ENCODE measurements around the gene ZMYM4. TPM values are rescaled to one million over a fixed set of nuclear protein-coding genes. Genes with fewer than 3 reads are reported as not detected.
A peak's percentile ranks its signal among the peaks of the same experiment; 100 is the strongest.

ZMYM4 gene
- total and polyA plus RNA-seq, 12 donors: 6.7 to 37.7 (median 34.1) TPM

- DNase-seq (no peak), ATAC-seq (no peak)
- H3K36me3 ChIP-seq: peaks cover 0 to 53% (median 0%) of the 10 kb centered on the region in 9 donors
- intact Hi-C loops (cut with DNase I): no loop called here
- H3K4me1 ChIP-seq: peaks cover 0 to 26% (median 8%) of the 10 kb centered on the region in 9 donors
- H3K27ac ChIP-seq: no peak overlapping the region
- TF ChIP-seq, protein P1, sequence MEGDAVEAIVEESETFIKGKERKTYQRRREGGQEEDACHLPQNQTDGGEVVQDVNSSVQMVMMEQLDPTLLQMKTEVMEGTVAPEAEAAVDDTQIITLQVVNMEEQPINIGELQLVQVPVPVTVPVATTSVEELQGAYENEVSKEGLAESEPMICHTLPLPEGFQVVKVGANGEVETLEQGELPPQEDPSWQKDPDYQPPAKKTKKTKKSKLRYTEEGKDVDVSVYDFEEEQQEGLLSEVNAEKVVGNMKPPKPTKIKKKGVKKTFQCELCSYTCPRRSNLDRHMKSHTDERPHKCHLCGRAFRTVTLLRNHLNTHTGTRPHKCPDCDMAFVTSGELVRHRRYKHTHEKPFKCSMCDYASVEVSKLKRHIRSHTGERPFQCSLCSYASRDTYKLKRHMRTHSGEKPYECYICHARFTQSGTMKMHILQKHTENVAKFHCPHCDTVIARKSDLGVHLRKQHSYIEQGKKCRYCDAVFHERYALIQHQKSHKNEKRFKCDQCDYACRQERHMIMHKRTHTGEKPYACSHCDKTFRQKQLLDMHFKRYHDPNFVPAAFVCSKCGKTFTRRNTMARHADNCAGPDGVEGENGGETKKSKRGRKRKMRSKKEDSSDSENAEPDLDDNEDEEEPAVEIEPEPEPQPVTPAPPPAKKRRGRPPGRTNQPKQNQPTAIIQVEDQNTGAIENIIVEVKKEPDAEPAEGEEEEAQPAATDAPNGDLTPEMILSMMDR (IDR thresholded peaks at IDR 0.05): no peak
- 82 to 84% methylated on average over 3 of the region's 3 CpGs for WGBS, 2 donors
- H3K9me3 ChIP-seq: no peaks in the 10 kb centered on the region
- no peak overlapping the region for H3K4me3 ChIP-seq
- no peaks in the 10 kb centered on the region for H3K27me3 ChIP-seq
Observed at GRCh38 chr1:35361638-35362037, 93.1 kb downstream of the ZMYM4 start.

GRCh38 chr1:35364741-35365140 is 96.2 kb downstream of the ZMYM4 start:
- no peak overlapping the region for H3K4me3 ChIP-seq
- ATAC-seq (no peak), DNase-seq (no peak)
- peaks cover 0 to 45% (median 0%) of the 10 kb centered on the region in 9 donors for H3K36me3 ChIP-seq
- no peaks in the 10 kb centered on the region for H3K27me3 ChIP-seq
- peaks cover 0 to 25% (median 2%) of the 10 kb centered on the region in 9 donors for H3K4me1 ChIP-seq
- TF ChIP-seq, protein P1 (IDR thresholded peaks at IDR 0.05): no peak
- H3K27ac ChIP-seq: no peak overlapping the region
- intact Hi-C loops (cut with DNase I): no loop called here
- 89 to 92% methylated on average over 3 of the region's 3 CpGs for WGBS, 2 donors
- no peaks in the 10 kb centered on the region for H3K9me3 ChIP-seq

DNA sequence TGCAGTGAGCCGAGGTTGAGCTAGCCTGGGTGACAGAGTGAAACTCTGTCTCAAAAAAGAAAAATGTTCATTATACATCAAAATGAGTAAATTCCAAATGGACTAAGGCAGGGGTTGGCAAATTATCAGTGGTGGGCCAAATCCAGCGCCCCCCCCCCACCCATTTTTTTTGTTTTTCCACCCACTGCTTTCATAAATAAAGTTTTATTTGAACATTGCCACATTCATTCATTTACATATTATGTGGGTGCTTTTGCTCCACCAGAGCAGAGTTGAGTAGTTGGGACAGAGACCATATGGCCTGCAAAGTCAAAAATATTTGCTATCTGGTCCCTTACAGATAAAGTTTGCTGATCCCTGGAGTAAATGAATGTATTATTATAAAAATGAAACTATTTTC is 99.4 kb downstream of the ZMYM4 start:
- peaks cover 0 to 30% (median 12%) of the 10 kb centered on the region in 9 donors for H3K4me1 ChIP-seq
- peaks cover 0 to 24% (median 0%) of the 10 kb centered on the region in 9 donors for H3K36me3 ChIP-seq
- H3K27me3 ChIP-seq: no peaks in the 10 kb centered on the region
- intact Hi-C loops (cut with DNase I): no loop called here
- H3K4me3 ChIP-seq: no peak overlapping the region
- no peaks in the 10 kb centered on the region for H3K9me3 ChIP-seq
- no peak overlapping the region for H3K27ac ChIP-seq
- TF ChIP-seq, protein P1 (IDR thresholded peaks at IDR 0.05): no peak
- ATAC-seq (no peak), DNase-seq (no peak)
- WGBS, 2 donors: 92 to 99% methylated on average over 2 of the region's 2 CpGs

DNA sequence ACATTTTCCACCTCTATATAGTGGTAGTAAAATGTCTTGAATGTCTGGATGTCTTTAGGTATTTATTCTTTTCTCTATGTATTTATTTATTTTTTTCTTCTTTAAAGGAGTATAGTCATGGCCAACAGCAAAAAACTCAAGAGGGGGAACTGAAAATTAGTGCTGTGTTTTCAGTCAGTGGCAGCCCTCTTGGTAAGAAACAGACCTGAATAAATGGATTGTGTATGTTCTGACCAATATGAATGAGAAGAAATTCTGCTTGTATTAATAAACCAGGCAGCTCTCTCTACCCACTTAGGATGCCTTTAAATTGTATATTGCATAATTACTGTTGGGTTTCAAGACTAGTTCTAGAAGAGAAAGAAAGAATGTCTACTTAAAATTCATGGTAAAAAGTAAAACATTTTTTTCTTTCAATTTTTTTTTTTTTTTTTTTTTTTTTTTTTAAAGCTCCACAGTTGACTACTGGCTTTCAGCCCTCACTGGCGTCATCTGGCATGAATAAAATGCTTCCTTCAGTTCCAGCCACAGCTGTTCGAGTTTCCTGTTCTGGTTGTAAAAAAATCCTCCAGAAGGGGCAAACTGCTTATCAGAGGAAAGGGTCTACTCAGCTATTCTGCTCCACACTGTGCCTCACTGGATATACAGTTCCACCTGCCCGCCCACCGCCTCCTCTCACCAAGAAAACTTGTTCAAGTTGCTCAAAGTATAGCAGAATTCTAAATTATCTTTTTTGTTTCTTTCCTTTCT is 101.6 kb downstream of the ZMYM4 start:
- intact Hi-C loops (cut with DNase I): loop anchor here in 2 of 10 donors (10.0 kb wide), 2 partner anchors 55 to 165 kb away; no protein-coding TSS in a partner anchor
- peak overlapping the region in 8 of 10 donors; percentile 1 to 62 (median 34) for H3K27ac ChIP-seq
- TF ChIP-seq, protein P1 (IDR thresholded peaks at IDR 0.05): peak in 2 of 9 donors; percentile 4 to 8
- H3K36me3 ChIP-seq: peaks cover 0 to 19% (median 0%) of the 10 kb centered on the region in 9 donors
- H3K4me3 ChIP-seq: no peak overlapping the region
- WGBS, 2 donors: 27% methylated on average over 4 of the region's 4 CpGs
- no peaks in the 10 kb centered on the region for H3K27me3 ChIP-seq
- H3K9me3 ChIP-seq: no peaks in the 10 kb centered on the region
- peak; percentile 73 to 93 (median 88) for ATAC-seq
- peaks cover 0 to 15% (median 12%) of the 10 kb centered on the region in 9 donors for H3K4me1 ChIP-seq
- peak; percentile 27 to 84 for DNase-seq
